ENCODE results near the gene OR51T1. TPM values are rescaled to one million over a fixed set of nuclear protein-coding genes. Genes with fewer than 3 reads are reported as not detected.
"Not testable (repeated sequence)": the region's sequence is repeated elsewhere in the genome, so short reads cannot be mapped to it uniquely, and the experiment has no call there.

The OR51T1 gene
- polyA plus RNA-seq, 1 donor from 2014 or later, result not detected

DNA sequence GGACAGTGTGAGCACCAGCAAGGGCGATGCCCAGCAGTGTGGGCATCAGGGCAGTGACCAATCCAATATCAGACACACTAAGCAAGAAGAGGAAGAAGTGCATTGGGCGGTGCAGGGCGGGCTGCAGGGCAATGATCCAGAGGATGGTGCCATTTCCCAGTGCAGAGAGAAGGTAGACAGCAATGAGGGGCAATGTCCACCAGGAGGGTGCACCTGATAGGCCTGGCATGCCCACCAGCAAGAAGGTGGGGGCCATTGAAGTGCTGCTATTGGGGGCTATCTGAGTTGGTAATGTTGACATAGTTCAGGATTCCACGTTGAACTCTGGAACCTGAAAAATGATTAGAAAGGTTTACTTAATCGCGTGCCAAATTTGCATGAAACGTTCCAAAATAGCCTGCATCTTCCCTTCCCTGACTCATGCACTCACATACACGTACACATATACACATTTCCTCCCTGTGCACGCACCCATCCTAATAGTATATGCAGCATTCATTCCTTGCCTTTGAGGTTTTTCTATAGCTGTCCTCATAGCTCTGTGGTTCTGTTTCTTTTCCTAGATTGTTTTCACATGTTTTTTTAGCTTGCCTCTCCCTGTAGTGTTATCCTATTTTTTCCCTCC, 32.7 kb upstream of the OR51T1 start, which contains the start of gene OR51S1:
Gene OR51S1 (minus strand): TSS at position 301 of the 625 bp plus-strand sequence. CDS start 0 bp downstream, at position 301.
- Histone ChIP-seq H3K79me2 (replicated peaks; ENCODE audit: insufficient read depth, low read length) (no peaks in the 10 kb centered on the region), H3F3A (ENCODE audit: insufficient read depth, low read length, poor library complexity, severe bottlenecking) (no peaks in the 10 kb centered on the region), H3K9ac (ENCODE audit: low read length) (no peak within 1 kb of the TSS), H4K20me1 (ENCODE audit: insufficient read depth) (no peaks in the 10 kb centered on the region), H3K27me3 (ENCODE audit: insufficient read depth, low read depth, low read length) (no peaks in the 10 kb centered on the region), H3K9me3 (ENCODE audit: low read length) (no peaks in the 10 kb centered on the region), H3K9me2 (ENCODE audit: insufficient read depth, low read length) (no peaks in the 10 kb centered on the region), H3K36me3 (ENCODE audit: insufficient read depth, low read length) (no peaks in the 10 kb centered on the region), H3K4me2 (ENCODE audit: low read length) (no peak within 1 kb of the TSS), H3K27ac (ENCODE audit: low read length) (no peak within 1 kb of the TSS), H2AFZ (ENCODE audit: low read depth, low read length) (no peak within 1 kb of the TSS), H3K4me3 (ENCODE audit: low read length) (no peak within 1 kb of the TSS)
- TF ChIP-seq EP300 (conservative IDR thresholded peaks at IDR 0.05; ENCODE audit: poor library complexity, severe bottlenecking) (no peak), POLR2AphosphoS5 (IDR thresholded peaks at IDR 0.05) (no peak), EZH2 (IDR thresholded peaks at IDR 0.05; ENCODE audit: borderline replicate concordance, insufficient read depth, low read length, poor library complexity, severe bottlenecking) (no peak), SMC3 (conservative IDR thresholded peaks at IDR 0.05; ENCODE audit: poor library complexity) (no peak), TAF1 (IDR thresholded peaks at IDR 0.05; ENCODE audit: low read depth) (no peak), RAD21 (conservative IDR thresholded peaks at IDR 0.05) (no peak), MXI1 (conservative IDR thresholded peaks at IDR 0.05; ENCODE audit: poor library complexity, severe bottlenecking) (no peak)
- TF ChIP-seq, protein P1, sequence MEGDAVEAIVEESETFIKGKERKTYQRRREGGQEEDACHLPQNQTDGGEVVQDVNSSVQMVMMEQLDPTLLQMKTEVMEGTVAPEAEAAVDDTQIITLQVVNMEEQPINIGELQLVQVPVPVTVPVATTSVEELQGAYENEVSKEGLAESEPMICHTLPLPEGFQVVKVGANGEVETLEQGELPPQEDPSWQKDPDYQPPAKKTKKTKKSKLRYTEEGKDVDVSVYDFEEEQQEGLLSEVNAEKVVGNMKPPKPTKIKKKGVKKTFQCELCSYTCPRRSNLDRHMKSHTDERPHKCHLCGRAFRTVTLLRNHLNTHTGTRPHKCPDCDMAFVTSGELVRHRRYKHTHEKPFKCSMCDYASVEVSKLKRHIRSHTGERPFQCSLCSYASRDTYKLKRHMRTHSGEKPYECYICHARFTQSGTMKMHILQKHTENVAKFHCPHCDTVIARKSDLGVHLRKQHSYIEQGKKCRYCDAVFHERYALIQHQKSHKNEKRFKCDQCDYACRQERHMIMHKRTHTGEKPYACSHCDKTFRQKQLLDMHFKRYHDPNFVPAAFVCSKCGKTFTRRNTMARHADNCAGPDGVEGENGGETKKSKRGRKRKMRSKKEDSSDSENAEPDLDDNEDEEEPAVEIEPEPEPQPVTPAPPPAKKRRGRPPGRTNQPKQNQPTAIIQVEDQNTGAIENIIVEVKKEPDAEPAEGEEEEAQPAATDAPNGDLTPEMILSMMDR (IDR thresholded peaks at IDR 0.05; ENCODE audit: poor library complexity, severe bottlenecking), result no peak
- TF ChIP-seq, protein P2, sequence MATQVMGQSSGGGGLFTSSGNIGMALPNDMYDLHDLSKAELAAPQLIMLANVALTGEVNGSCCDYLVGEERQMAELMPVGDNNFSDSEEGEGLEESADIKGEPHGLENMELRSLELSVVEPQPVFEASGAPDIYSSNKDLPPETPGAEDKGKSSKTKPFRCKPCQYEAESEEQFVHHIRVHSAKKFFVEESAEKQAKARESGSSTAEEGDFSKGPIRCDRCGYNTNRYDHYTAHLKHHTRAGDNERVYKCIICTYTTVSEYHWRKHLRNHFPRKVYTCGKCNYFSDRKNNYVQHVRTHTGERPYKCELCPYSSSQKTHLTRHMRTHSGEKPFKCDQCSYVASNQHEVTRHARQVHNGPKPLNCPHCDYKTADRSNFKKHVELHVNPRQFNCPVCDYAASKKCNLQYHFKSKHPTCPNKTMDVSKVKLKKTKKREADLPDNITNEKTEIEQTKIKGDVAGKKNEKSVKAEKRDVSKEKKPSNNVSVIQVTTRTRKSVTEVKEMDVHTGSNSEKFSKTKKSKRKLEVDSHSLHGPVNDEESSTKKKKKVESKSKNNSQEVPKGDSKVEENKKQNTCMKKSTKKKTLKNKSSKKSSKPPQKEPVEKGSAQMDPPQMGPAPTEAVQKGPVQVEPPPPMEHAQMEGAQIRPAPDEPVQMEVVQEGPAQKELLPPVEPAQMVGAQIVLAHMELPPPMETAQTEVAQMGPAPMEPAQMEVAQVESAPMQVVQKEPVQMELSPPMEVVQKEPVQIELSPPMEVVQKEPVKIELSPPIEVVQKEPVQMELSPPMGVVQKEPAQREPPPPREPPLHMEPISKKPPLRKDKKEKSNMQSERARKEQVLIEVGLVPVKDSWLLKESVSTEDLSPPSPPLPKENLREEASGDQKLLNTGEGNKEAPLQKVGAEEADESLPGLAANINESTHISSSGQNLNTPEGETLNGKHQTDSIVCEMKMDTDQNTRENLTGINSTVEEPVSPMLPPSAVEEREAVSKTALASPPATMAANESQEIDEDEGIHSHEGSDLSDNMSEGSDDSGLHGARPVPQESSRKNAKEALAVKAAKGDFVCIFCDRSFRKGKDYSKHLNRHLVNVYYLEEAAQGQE (IDR thresholded peaks at IDR 0.05; ENCODE audit: borderline replicate concordance), result no peak

DNA sequence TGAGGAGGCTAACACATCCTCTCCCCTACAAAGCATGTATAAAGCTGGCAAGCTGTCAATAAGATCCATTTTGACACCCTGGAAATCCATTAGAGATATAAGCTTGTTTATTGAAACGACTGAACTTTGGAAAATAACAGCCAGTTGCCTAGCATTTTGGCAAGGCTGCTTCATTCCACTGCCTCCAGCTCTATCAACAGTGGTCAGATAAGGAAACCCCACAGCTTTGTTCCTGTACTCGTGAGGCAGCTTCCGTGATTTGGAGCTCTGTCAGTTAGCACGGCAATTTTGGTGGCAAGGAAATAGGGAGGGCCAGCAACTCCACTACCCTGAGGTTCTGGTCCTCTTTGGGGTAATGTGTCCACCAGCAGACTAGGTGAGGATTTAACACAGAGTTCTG, 30.7 kb upstream of the OR51T1 start:
- H3K9ac ChIP-seq (ENCODE audit: low read length), result no peak overlapping the region
- no peaks in the 10 kb centered on the region for H3K9me2 ChIP-seq (ENCODE audit: insufficient read depth, low read length)
- H4K20me1 ChIP-seq (ENCODE audit: insufficient read depth), result no peaks in the 10 kb centered on the region
- no peaks in the 10 kb centered on the region for H3K9me3 ChIP-seq (ENCODE audit: low read length)
- H3K4me2 ChIP-seq (ENCODE audit: low read length), result no peak overlapping the region
- no peak overlapping the region for H3K4me3 ChIP-seq (ENCODE audit: low read length)
- H3K36me3 ChIP-seq (ENCODE audit: insufficient read depth, low read length), result no peaks in the 10 kb centered on the region
- TF ChIP-seq MXI1 (conservative IDR thresholded peaks at IDR 0.05; ENCODE audit: poor library complexity, severe bottlenecking) (no peak), EZH2 (IDR thresholded peaks at IDR 0.05; ENCODE audit: borderline replicate concordance, insufficient read depth, low read length, poor library complexity, severe bottlenecking) (no peak), EP300 (conservative IDR thresholded peaks at IDR 0.05; ENCODE audit: poor library complexity, severe bottlenecking) (no peak), POLR2AphosphoS5 (IDR thresholded peaks at IDR 0.05) (no peak), SMC3 (conservative IDR thresholded peaks at IDR 0.05; ENCODE audit: poor library complexity) (no peak), RAD21 (conservative IDR thresholded peaks at IDR 0.05) (no peak), TAF1 (IDR thresholded peaks at IDR 0.05; ENCODE audit: low read depth) (no peak)
- TF ChIP-seq, protein P1 (IDR thresholded peaks at IDR 0.05; ENCODE audit: poor library complexity, severe bottlenecking), result no peak
- TF ChIP-seq, protein P2 (IDR thresholded peaks at IDR 0.05; ENCODE audit: borderline replicate concordance), result no peak
- no peak overlapping the region for H2AFZ ChIP-seq (ENCODE audit: low read depth, low read length)
- H3K79me2 ChIP-seq (replicated peaks; ENCODE audit: insufficient read depth, low read length), result no peaks in the 10 kb centered on the region
- H3K27me3 ChIP-seq (ENCODE audit: insufficient read depth, low read depth, low read length), result no peaks in the 10 kb centered on the region
- no peak overlapping the region for H3K27ac ChIP-seq (ENCODE audit: low read length)
- H3F3A ChIP-seq (ENCODE audit: insufficient read depth, low read length, poor library complexity, severe bottlenecking), result no peaks in the 10 kb centered on the region

DNA sequence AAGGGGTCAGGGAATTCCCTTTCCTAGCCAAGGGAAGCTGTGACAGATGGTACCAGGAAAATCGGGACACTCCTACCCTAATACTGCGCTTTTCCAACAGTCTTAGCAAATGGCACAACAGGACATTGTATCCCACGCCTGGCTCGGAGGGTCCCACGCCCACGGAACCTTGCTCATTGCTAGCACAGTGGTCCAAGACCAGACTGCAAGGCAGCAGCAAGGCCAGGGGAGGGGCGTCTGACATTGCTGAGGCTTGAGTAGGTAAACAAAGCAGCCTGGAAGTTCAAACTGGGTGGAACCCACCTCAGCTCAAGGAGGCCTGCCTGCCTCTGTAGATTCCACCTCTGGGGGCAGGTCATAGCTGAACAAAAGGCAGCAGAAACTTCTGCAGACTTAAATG, 27.4 kb upstream of the OR51T1 start:
- not testable (repeated sequence) for H3K4me3 ChIP-seq (ENCODE audit: low read length); H3K9ac ChIP-seq (ENCODE audit: low read length); H3K9me3 ChIP-seq (ENCODE audit: low read length); H3K27me3 ChIP-seq (ENCODE audit: insufficient read depth, low read depth, low read length); H3F3A ChIP-seq (ENCODE audit: insufficient read depth, low read length, poor library complexity, severe bottlenecking); H4K20me1 ChIP-seq (ENCODE audit: insufficient read depth); H3K36me3 ChIP-seq (ENCODE audit: insufficient read depth, low read length); H3K27ac ChIP-seq (ENCODE audit: low read length); H2AFZ ChIP-seq (ENCODE audit: low read depth, low read length); H3K4me2 ChIP-seq (ENCODE audit: low read length); H3K9me2 ChIP-seq (ENCODE audit: insufficient read depth, low read length); H3K79me2 ChIP-seq (replicated peaks; ENCODE audit: insufficient read depth, low read length)

Measured in neural cell (in vitro differentiated cells).